Measurements from ENCODE around the gene MAP3K6. TPM values are rescaled to one million over a fixed set of nuclear protein-coding genes. Genes with fewer than 3 reads are reported as not detected.
A peak's percentile ranks its signal among the peaks of the same experiment; 100 is the strongest.

Gene MAP3K6
- total RNA-seq, 1 experiment from 2014 or later = 7.7 TPM

GRCh38 chr1:27392096-27392777 is 25.5 kb upstream of the MAP3K6 start, which contains the start of gene GPR3:
TSS of gene GPR3 (plus strand) at chr1:27392622. CDS start at chr1:27393799, 1,177 bp downstream.
- Histone ChIP-seq H2AK5ac (ENCODE audit: insufficient read length, low read length) (no peak within 1 kb of the TSS), H3K9ac (ENCODE audit: extremely low read depth, insufficient read length, low read length) (peak within 1 kb of the TSS; percentile 12), H3K79me1 (ENCODE audit: insufficient read depth, low read depth, low read length, poor library complexity, severe bottlenecking) (no peaks in the 10 kb centered on the region), H2BK15ac (ENCODE audit: low read depth, low read length) (no peak within 1 kb of the TSS), H3K23ac (ENCODE audit: insufficient read length, low read depth, low read length) (no peak within 1 kb of the TSS), H4K5ac (ENCODE audit: insufficient read length, low read depth, low read length) (no peak within 1 kb of the TSS), H3K23me2 (ENCODE audit: insufficient read length, low read depth, low read length, poor library complexity, severe bottlenecking) (peaks cover 4% of the 10 kb centered on the region), H3K4me1 (ENCODE audit: insufficient read depth, low read length) (peaks cover 2% of the 10 kb centered on the region), H3K79me2 (ENCODE audit: insufficient read depth, low read length) (no peaks in the 10 kb centered on the region), H2BK20ac (ENCODE audit: low read depth, low read length, poor library complexity, severe bottlenecking) (no peak within 1 kb of the TSS), H3K14ac (ENCODE audit: insufficient read depth, low read length) (peak within 1 kb of the TSS; percentile 34), H3K4ac (ENCODE audit: low read depth, low read length) (no peak within 1 kb of the TSS; the same call in 1 of the 2 replicates), H3K27ac (ENCODE audit: insufficient read length, low read depth, low read length) (no peak within 1 kb of the TSS), H3K9me3 (ENCODE audit: control insufficient read depth, low read depth, low read length) (no peaks in the 10 kb centered on the region), H4K20me1 (ENCODE audit: control insufficient read depth, insufficient read depth, insufficient read length) (no peaks in the 10 kb centered on the region), H3K27me3 (ENCODE audit: insufficient read depth, low read length) (no peaks in the 10 kb centered on the region), H3K18ac (ENCODE audit: insufficient read length, low read depth, low read length) (peak within 1 kb of the TSS; percentile 41), H2AFZ (ENCODE audit: low read length) (peak within 1 kb of the TSS; percentile 53), H2BK120ac (ENCODE audit: low read depth, low read length, poor library complexity, severe bottlenecking) (no peak within 1 kb of the TSS), H3T11ph (ENCODE audit: low read length) (no peak within 1 kb of the TSS), H3K4me2 (ENCODE audit: insufficient read depth, insufficient read length, low read length) (peak within 1 kb of the TSS; percentile 81), H2BK12ac (ENCODE audit: insufficient read length, low read depth, low read length) (no peak within 1 kb of the TSS), H4K8ac (replicated peaks; ENCODE audit: insufficient read length, low read depth, low read length) (no peak within 1 kb of the TSS), H4K91ac (ENCODE audit: insufficient read length, low read depth, low read length) (no peak within 1 kb of the TSS), H2BK5ac (ENCODE audit: insufficient read length, low read length) (no peak within 1 kb of the TSS), H3K56ac (ENCODE audit: insufficient read length, low read depth, low read length) (no peak within 1 kb of the TSS)
- H3K36me3 Mint-ChIP-seq (ENCODE audit: insufficient read depth in 1 of 3, low read depth in 3 of 3) = peaks cover 0 to 4% (median 3%) of the 10 kb centered on the region in 3 experiments; a peak in 2 of 7 replicates
- peak; percentile 93 for DNase-seq
- peaks cover 27 to 30% of the 10 kb centered on the region in 2 experiments for H3K4me1 Mint-ChIP-seq
- peak; percentile 59; the same call in 2 of the 3 replicates for TF ChIP-seq CTCF (conservative IDR thresholded peaks at IDR 0.05)
- no CpG with 5 or more reads among the region's 69 CpGs for WGBS (ENCODE audit: extremely low coverage, insufficient read length, low lambda C conversion rate)
- peaks cover 2% of the 10 kb centered on the region for H3K27me3 Mint-ChIP-seq (ENCODE audit: low read depth)
- H3K4me3 Mint-ChIP-seq = peak within 1 kb of the TSS; percentile 92 to 96
- H3K9me3 Mint-ChIP-seq = no peaks in the 10 kb centered on the region; a peak in 2 of 5 replicates
- H3K27ac Mint-ChIP-seq = peak within 1 kb of the TSS; percentile 83 to 96 (median 94); a peak in 6 of 7 replicates

All from H9 (cell line).